ENCODE results near the gene MTMR10. TPM values are rescaled to one million over a fixed set of nuclear protein-coding genes. Genes with fewer than 3 reads are reported as not detected.

The MTMR10 gene
- total RNA-seq, 1 donor from 2014 or later, result 12.2 TPM

Other genes with a start within 250 kb of the MTMR10 start
- gene FAN1, start 87.7 kb downstream of the MTMR10 start, total RNA-seq, result 20.9 and 24.8 TPM in 2 replicates
- gene TRPM1, start 110.1 kb upstream of the MTMR10 start, total RNA-seq, result not detected in 2 replicates